ENCODE measurements around the gene STAC2. TPM values are rescaled to one million over a fixed set of nuclear protein-coding genes. Genes with fewer than 3 reads are reported as not detected.

STAC2 gene
- total RNA-seq, 1 experiment from 2014 or later, result not detected

GRCh38 chr17:39177256-39177655, 48.5 kb downstream of the STAC2 start:
- no peak overlapping the region for H3K4me3 Mint-ChIP-seq (ENCODE audit: low read depth, unreplicated experiment)
- intact Hi-C loops (cut with micrococcal nuclease; ENCODE audit: unreplicated experiment), result no loop called here
- peaks cover 59% of the 10 kb centered on the region for H3K36me3 Mint-ChIP-seq (ENCODE audit: insufficient read depth, unreplicated experiment)
- no peak overlapping the region for H3K27ac Mint-ChIP-seq (ENCODE audit: unreplicated experiment)
- no TSS peak for BruUV-seq (replicated peaks)
- no peak for DNase-seq
- no peaks in the 10 kb centered on the region for H3K9me3 Mint-ChIP-seq (ENCODE audit: low read depth, unreplicated experiment)
- CTCF ChIA-PET, result interaction anchor here (0.7 to 7.6 kb wide), 6 partner anchors 12 to 194 kb away, joined by 3 to 148 read pairs (median 10); partner anchors contain the start of genes ARL5C and RPL19
- H3K27me3 Mint-ChIP-seq (ENCODE audit: unreplicated experiment), result no peaks in the 10 kb centered on the region
- no peak for TF ChIP-seq CTCF (IDR thresholded peaks at IDR 0.05; ENCODE audit: unreplicated experiment)
- peaks cover 16% of the 10 kb centered on the region for H3K4me1 Mint-ChIP-seq (ENCODE audit: low read depth, unreplicated experiment)

- intact Hi-C loops (cut with micrococcal nuclease; ENCODE audit: unreplicated experiment), result no loop called here
- no TSS peak for BruUV-seq (replicated peaks)
- DNase-seq, result no peak
- TF ChIP-seq CTCF (IDR thresholded peaks at IDR 0.05; ENCODE audit: unreplicated experiment), result no peak
- Mint-ChIP-seq H3K27me3 (ENCODE audit: unreplicated experiment) (no peaks in the 10 kb centered on the region), H3K27ac (ENCODE audit: unreplicated experiment) (no peak overlapping the region), H3K4me3 (ENCODE audit: low read depth, unreplicated experiment) (no peak overlapping the region), H3K36me3 (ENCODE audit: insufficient read depth, unreplicated experiment) (peaks cover 59% of the 10 kb centered on the region), H3K4me1 (ENCODE audit: low read depth, unreplicated experiment) (peaks cover 16% of the 10 kb centered on the region), H3K9me3 (ENCODE audit: low read depth, unreplicated experiment) (no peaks in the 10 kb centered on the region)
- CTCF ChIA-PET, result interaction anchor here (0.5 to 7.6 kb wide), 15 partner anchors 8 to 378 kb away, joined by 3 to 148 read pairs (median 5); partner anchors contain the start of gene ARL5C
These were observed 50.1 kb downstream of the STAC2 start for GRCh38 chr17:39175695-39176093.

GRCh38 chr17:39174920-39175694, 50.6 kb downstream of the STAC2 start:
- no TSS peak for BruUV-seq (replicated peaks)
- no peak overlapping the region for H3K4me3 Mint-ChIP-seq (ENCODE audit: low read depth, unreplicated experiment)

More at GRCh38 chr17:39174920-39175694, 50.6 kb downstream of the STAC2 start:
- H3K27ac Mint-ChIP-seq (ENCODE audit: unreplicated experiment), result no peak overlapping the region
- intact Hi-C loops (cut with micrococcal nuclease; ENCODE audit: unreplicated experiment), result no loop called here
- H3K9me3 Mint-ChIP-seq (ENCODE audit: low read depth, unreplicated experiment), result no peaks in the 10 kb centered on the region
- DNase-seq, result peak; percentile 92
- peak; percentile 100 for TF ChIP-seq CTCF (IDR thresholded peaks at IDR 0.05; ENCODE audit: unreplicated experiment)
- H3K4me1 Mint-ChIP-seq (ENCODE audit: low read depth, unreplicated experiment), result peaks cover 16% of the 10 kb centered on the region
- peaks cover 59% of the 10 kb centered on the region for H3K36me3 Mint-ChIP-seq (ENCODE audit: insufficient read depth, unreplicated experiment)
- no peaks in the 10 kb centered on the region for H3K27me3 Mint-ChIP-seq (ENCODE audit: unreplicated experiment)
- CTCF ChIA-PET, result interaction anchor here (0.5 to 7.6 kb wide), 37 partner anchors 8 to 564 kb away, joined by 3 to 148 read pairs (median 4); partner anchors contain the start of genes ARL5C, MED1 and RPL19

Data from Calu3 (cell line).